ENCODE measurements around the gene PMVK. TPM values are rescaled to one million over a fixed set of nuclear protein-coding genes. Genes with fewer than 3 reads are reported as not detected.

Gene PMVK
- total and polyA plus RNA-seq, 2 donors, result 14.7 to 27.5 TPM

DNA sequence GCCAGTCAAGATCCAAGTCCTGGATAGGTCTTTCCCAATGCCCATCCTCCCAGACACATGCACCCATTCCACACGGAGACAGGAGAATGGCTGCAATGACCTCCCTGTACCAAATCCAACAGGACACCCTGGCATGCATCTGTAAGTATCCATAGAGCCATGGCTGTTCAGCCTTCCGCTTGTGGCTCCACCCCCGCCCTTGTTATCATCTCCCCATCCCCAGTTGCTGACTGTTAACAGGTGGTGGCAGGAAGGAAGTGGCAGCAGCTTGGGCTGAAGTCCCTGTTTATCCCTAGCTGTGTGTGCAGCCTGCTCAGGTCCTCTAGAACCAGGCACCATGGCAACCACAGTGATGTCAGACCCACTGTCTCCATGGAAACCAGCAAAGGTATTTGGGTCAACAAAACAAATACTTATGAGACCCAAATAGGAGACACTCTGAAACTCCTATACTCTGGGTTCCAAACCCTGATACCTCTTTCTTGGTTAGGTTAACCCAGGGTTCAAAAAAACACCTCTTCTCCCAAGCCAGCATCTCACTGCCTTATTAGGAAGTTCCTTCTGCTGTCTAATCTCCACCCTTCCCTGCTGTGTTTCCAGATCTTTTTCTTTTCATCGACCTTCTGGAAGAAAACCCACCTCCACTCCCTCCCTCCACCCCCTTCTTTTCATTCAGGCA lies 18.7 kb upstream of the PMVK start:
- H3K4me3 ChIP-seq (ENCODE audit: low read length in 2 of 2), result peak overlapping the region; percentile 57 to 70
- no peaks in the 10 kb centered on the region for H3K27me3 ChIP-seq (ENCODE audit: control insufficient read depth in 2 of 2, insufficient read depth in 1 of 2, low read length in 1 of 2)
- DNase-seq (ENCODE audit: low read depth in 6 of 9, low spot score in 9 of 9), result peak; percentile 71 to 96 (median 89)
- H3K9me3 ChIP-seq (ENCODE audit: control insufficient read depth in 2 of 2, insufficient read depth in 1 of 2, low read length in 1 of 2), result no peaks in the 10 kb centered on the region
- H3K4me1 ChIP-seq (ENCODE audit: control insufficient read depth in 2 of 2, insufficient read depth in 2 of 2, low read length in 2 of 2), result peaks cover 43 to 70% of the 10 kb centered on the region in 2 donors
- H3K27ac ChIP-seq (ENCODE audit: low read depth in 1 of 2, low read length in 1 of 2), result peak overlapping the region; percentile 92 to 99
- under 1% methylated on average over 4 of the region's 4 CpGs for WGBS
- peaks cover 35 to 50% of the 10 kb centered on the region in 2 donors for H3K36me3 ChIP-seq (ENCODE audit: control insufficient read depth in 2 of 2, insufficient read depth in 2 of 2, low read length in 1 of 2)

DNA sequence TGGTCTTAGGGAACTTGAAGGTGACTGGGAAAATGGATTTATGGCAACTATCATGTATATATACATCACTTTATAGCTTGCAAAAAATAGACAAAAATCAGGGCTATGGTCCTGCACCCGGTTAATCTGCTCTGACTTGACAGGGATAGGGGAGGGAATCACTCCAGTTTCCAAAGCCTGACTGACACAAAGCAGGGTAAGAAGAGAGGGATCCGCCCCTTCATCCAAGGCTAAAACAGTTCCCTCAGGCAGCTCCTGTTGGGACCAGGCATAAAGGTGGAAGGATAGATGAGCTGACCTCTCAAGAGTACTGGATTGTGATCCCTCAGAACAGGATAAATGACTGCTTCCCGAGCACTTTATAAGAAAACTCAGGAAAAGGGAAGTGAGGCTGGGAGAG lies 18.0 kb upstream of the PMVK start:
- no peak for DNase-seq (ENCODE audit: low read depth in 6 of 9, low spot score in 9 of 9)
- Histone ChIP-seq H3K27ac (ENCODE audit: low read depth in 1 of 2, low read length in 1 of 2) (peak overlapping the region; percentile 72 to 99), H3K9me3 (ENCODE audit: control insufficient read depth in 2 of 2, insufficient read depth in 1 of 2, low read length in 1 of 2) (no peaks in the 10 kb centered on the region), H3K27me3 (ENCODE audit: control insufficient read depth in 2 of 2, insufficient read depth in 1 of 2, low read length in 1 of 2) (no peaks in the 10 kb centered on the region), H3K4me1 (ENCODE audit: control insufficient read depth in 2 of 2, insufficient read depth in 2 of 2, low read length in 2 of 2) (peaks cover 41 to 68% of the 10 kb centered on the region in 2 donors), H3K4me3 (ENCODE audit: low read length in 2 of 2) (peak overlapping the region; percentile 57 to 70), H3K36me3 (ENCODE audit: control insufficient read depth in 2 of 2, insufficient read depth in 2 of 2, low read length in 1 of 2) (peaks cover 35 to 48% of the 10 kb centered on the region in 2 donors)
- WGBS, result 71% methylated on average over 3 of the region's 3 CpGs

DNA sequence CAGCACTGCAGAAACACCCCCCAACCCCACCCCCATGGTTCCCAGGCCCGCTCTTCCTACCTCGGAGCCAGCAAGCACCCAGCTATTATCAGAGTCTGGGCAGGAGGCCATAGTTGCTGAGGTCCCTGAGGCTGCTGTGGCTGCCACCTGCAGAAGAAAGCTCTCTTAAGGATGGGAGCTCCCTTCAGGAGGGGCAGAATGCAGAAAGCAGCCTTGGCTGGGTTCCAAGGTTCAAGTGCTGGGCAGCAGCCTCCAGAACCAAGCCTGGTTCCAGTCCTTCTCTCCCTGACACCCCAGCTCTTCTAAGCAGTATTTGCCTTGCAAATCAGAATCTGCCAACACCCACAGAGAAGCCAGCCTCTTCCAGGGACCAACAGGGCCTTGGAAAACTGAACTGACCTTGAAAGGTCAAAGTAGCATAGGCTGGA lies 17.1 kb upstream of the PMVK start:
- Histone ChIP-seq H3K4me3 (ENCODE audit: low read length in 2 of 2) (peak overlapping the region; percentile 57 to 70), H3K36me3 (ENCODE audit: control insufficient read depth in 2 of 2, insufficient read depth in 2 of 2, low read length in 1 of 2) (peaks cover 34 to 47% of the 10 kb centered on the region in 2 donors), H3K27me3 (ENCODE audit: control insufficient read depth in 2 of 2, insufficient read depth in 1 of 2, low read length in 1 of 2) (no peaks in the 10 kb centered on the region), H3K4me1 (ENCODE audit: control insufficient read depth in 2 of 2, insufficient read depth in 2 of 2, low read length in 2 of 2) (peaks cover 41 to 68% of the 10 kb centered on the region in 2 donors), H3K27ac (ENCODE audit: low read depth in 1 of 2, low read length in 1 of 2) (peak overlapping the region; percentile 34 to 54), H3K9me3 (ENCODE audit: control insufficient read depth in 2 of 2, insufficient read depth in 1 of 2, low read length in 1 of 2) (no peaks in the 10 kb centered on the region)
- DNase-seq (ENCODE audit: low read depth in 6 of 9, low spot score in 9 of 9), result no peak
- WGBS, result 63% methylated on average over 2 of the region's 2 CpGs

DNA sequence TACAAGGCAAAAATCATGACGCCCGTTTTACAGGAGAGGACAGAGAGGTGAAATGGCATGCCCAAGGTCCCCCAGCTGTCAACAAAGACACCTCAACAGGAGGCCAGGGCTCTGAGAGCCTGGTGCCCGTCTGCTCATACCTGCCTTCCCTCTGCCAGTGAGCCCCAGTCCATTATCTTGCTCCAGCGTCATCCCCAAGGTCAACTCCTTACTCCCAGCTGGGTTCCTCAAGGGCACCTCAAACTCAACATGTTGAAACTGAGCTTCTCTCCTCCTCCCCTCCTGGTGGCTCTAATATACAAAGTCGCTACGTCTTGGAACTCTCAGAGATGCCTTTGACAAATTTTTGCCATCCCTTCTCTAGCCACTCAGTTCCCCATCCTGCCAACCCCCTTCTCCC lies 16.1 kb upstream of the PMVK start:
- H3K27ac ChIP-seq (ENCODE audit: low read depth in 1 of 2, low read length in 1 of 2), result peak overlapping the region; percentile 38 to 62
- no peak for DNase-seq (ENCODE audit: low read depth in 6 of 9, low spot score in 9 of 9)
- no peaks in the 10 kb centered on the region for H3K27me3 ChIP-seq (ENCODE audit: control insufficient read depth in 2 of 2, insufficient read depth in 1 of 2, low read length in 1 of 2)
- H3K9me3 ChIP-seq (ENCODE audit: control insufficient read depth in 2 of 2, insufficient read depth in 1 of 2, low read length in 1 of 2), result no peaks in the 10 kb centered on the region
- H3K4me3 ChIP-seq (ENCODE audit: low read length in 2 of 2), result no peak overlapping the region
- 89% methylated on average over 6 of the region's 6 CpGs for WGBS
- H3K36me3 ChIP-seq (ENCODE audit: control insufficient read depth in 2 of 2, insufficient read depth in 2 of 2, low read length in 1 of 2), result peaks cover 40 to 47% of the 10 kb centered on the region in 2 donors
- H3K4me1 ChIP-seq (ENCODE audit: control insufficient read depth in 2 of 2, insufficient read depth in 2 of 2, low read length in 2 of 2), result peaks cover 41 to 63% of the 10 kb centered on the region in 2 donors

DNA sequence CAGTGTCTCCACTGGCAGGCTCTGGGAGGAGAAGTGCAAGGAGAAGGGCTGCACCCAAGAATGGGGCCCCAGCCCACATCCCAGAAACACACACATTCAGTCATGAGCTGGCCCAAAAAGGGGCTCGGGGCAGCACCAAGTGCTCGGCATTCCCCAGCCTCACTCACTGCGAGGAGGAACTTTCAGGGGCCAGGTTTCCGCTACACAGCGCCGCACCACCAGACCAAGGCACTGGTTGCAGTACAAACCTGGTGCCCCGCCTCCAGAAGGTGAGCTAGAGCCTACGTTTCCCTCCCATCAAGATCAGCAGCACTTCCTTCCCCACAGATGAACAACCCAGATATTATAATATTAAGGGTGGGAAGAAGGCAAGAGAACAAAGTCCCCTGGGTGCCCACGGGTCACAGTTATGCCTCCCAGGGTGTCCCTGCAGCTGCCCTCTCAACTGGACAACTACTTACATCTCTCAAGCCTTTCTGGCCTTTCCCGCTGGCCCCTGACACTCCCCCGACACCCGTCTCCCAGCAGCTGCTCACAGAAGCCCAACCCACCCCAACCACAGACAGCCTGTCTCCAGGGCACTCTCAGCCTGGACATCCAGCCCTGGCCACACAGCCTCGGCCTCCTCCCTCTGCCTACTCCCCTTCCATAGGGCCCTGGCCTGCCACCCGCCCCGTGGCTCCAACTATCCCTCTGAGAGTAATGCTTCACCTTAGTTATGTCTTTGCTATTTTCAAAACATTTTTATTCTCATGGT lies 15.6 kb upstream of the PMVK start:
- H3K4me1 ChIP-seq (ENCODE audit: control insufficient read depth in 2 of 2, insufficient read depth in 2 of 2, low read length in 2 of 2), result peaks cover 41 to 58% of the 10 kb centered on the region in 2 donors
- 31% methylated on average over 15 of the region's 15 CpGs for WGBS
- no peaks in the 10 kb centered on the region for H3K27me3 ChIP-seq (ENCODE audit: control insufficient read depth in 2 of 2, insufficient read depth in 1 of 2, low read length in 1 of 2)
- H3K36me3 ChIP-seq (ENCODE audit: control insufficient read depth in 2 of 2, insufficient read depth in 2 of 2, low read length in 1 of 2), result peaks cover 46 to 47% of the 10 kb centered on the region in 2 donors
- peak overlapping the region; percentile 7 to 12 for H3K4me3 ChIP-seq (ENCODE audit: low read length in 2 of 2)
- peak in 2 of 9 donors; percentile 50 to 70 for DNase-seq (ENCODE audit: low read depth in 6 of 9, low spot score in 9 of 9)
- H3K27ac ChIP-seq (ENCODE audit: low read depth in 1 of 2, low read length in 1 of 2), result peak overlapping the region; percentile 38 to 62
- no peaks in the 10 kb centered on the region for H3K9me3 ChIP-seq (ENCODE audit: control insufficient read depth in 2 of 2, insufficient read depth in 1 of 2, low read length in 1 of 2)

DNA sequence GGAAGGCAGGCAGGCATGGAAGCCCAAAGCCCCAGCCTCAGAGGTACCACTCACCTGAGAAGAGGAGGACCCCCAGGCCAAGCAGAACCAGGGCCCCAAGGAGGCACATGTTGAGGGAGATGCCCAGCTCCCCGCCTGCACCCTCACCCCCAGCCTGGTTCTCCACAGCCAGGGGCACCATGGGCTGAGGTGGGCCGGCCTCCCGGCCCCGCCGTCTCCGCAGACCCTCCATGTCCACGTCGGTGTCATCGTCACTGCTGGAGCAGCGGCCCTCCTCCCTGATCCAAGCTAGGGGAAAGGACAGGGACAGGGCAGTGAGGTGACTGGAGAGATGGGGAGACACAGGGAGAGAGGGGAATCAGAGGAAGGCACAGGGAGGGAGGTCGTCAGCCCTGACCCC lies 11.6 kb upstream of the PMVK start:
- H3K4me1 ChIP-seq (ENCODE audit: control insufficient read depth in 2 of 2, insufficient read depth in 2 of 2, low read length in 2 of 2), result peaks cover 19 to 41% of the 10 kb centered on the region in 2 donors
- no peak overlapping the region for H3K4me3 ChIP-seq (ENCODE audit: low read length in 2 of 2)
- no peaks in the 10 kb centered on the region for H3K27me3 ChIP-seq (ENCODE audit: control insufficient read depth in 2 of 2, insufficient read depth in 1 of 2, low read length in 1 of 2)
- no peak overlapping the region for H3K27ac ChIP-seq (ENCODE audit: low read depth in 1 of 2, low read length in 1 of 2)
- no peak for DNase-seq (ENCODE audit: low read depth in 6 of 9, low spot score in 9 of 9)
- peaks cover 68 to 75% of the 10 kb centered on the region in 2 donors for H3K36me3 ChIP-seq (ENCODE audit: control insufficient read depth in 2 of 2, insufficient read depth in 2 of 2, low read length in 1 of 2)
- 98% methylated on average over 11 of the region's 11 CpGs for WGBS
- H3K9me3 ChIP-seq (ENCODE audit: control insufficient read depth in 2 of 2, insufficient read depth in 1 of 2, low read length in 1 of 2), result no peaks in the 10 kb centered on the region

DNA sequence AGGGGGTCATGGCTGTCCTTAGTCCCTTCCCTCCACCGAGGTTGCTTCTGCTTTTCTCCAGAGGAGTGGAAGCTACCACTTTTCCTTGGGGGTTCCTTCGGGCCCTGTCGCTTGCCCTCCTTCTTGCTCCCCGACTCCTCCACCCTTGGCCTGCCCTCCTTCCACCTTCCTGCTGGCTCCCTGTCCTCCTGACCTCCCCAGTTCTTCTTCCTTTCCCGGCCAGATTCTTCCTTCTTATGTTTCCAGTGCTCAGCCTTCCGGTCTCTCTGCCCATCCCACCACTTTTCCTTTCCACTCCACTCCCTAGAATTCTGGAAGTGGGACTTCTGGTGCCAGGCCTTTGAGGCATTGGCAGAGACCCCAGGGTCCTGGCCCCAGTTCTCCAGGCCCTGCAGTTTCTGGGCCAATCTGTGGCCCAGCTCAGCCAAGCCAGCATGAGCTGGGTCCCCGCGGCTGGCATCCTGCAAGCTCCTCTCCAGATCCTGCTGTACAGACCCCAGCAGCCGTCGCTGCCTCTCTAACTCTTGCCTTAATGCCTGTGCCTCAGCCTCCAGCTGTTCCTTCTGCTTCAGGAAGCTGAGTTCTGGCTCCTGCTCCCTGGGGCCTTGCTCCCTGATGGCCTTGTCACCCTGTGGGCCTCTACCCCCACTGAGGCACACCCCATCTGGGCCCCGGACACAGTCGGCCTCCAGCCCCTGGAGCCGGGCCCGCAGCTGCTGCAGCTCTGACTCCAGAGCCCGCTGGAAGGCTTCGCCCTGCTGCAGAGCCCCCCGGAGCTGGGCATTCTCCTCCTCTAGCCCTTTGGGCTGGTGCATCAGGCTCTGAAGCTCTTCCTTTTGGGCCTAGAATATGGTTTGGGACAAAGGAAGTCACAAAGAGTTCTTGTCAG lies 9.7 kb upstream of the PMVK start:
- peaks cover 0 to 3% of the 10 kb centered on the region in 2 donors for H3K9me3 ChIP-seq (ENCODE audit: control insufficient read depth in 2 of 2, insufficient read depth in 1 of 2, low read length in 1 of 2)
- H3K27me3 ChIP-seq (ENCODE audit: control insufficient read depth in 2 of 2, insufficient read depth in 1 of 2, low read length in 1 of 2), result no peaks in the 10 kb centered on the region
- H3K4me1 ChIP-seq (ENCODE audit: control insufficient read depth in 2 of 2, insufficient read depth in 2 of 2, low read length in 2 of 2), result peaks cover 10 to 41% of the 10 kb centered on the region in 2 donors
- peaks cover 59 to 75% of the 10 kb centered on the region in 2 donors for H3K36me3 ChIP-seq (ENCODE audit: control insufficient read depth in 2 of 2, insufficient read depth in 2 of 2, low read length in 1 of 2)
- DNase-seq (ENCODE audit: low read depth in 6 of 9, low spot score in 9 of 9), result no peak
- 93% methylated on average over 17 of the region's 17 CpGs for WGBS
- H3K4me3 ChIP-seq (ENCODE audit: low read length in 2 of 2), result no peak overlapping the region
- H3K27ac ChIP-seq (ENCODE audit: low read depth in 1 of 2, low read length in 1 of 2), result no peak overlapping the region

DNA sequence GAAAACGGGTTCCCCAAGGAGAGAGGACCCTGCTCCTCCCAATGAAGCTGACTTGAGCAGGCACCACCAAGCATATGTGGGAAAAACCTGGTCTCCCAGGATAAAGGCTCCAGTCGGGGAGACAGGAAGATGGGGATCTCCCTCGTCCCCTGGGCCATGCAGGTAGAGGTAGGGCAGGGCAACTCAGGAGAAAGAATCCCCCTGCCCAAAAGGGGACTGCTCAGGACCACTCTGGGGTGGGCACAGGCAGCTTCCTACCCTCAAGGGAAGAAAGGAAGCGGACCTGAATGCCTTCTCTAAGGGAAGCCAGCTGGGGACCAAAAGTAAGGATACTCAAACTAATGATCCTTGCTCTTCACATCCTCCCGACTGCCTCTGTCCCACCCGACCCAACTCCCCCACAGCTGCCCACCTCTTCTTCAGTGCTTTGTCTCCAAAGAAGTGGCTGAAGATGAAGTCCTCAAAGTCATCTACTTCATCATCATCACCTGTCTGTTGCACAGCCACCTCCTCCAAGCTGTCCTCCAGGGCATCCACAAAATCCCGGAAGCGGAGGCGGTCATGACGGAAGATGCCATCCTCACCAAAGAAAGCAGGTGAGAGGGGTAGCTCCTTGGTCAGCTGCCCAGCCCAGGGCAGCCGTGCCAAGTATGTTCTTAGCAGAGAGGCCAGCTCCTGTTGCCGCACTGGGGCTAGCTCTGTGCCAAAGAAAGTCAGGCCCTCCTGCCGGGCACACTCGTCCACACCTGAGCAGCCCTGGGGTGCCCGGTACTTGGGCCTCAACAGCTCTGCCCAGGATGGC lies 8.8 kb upstream of the PMVK start:
- H3K27ac ChIP-seq (ENCODE audit: low read depth in 1 of 2, low read length in 1 of 2), result no peak overlapping the region
- no peak for DNase-seq (ENCODE audit: low read depth in 6 of 9, low spot score in 9 of 9)
- WGBS, result 95% methylated on average over 15 of the region's 15 CpGs
- H3K27me3 ChIP-seq (ENCODE audit: control insufficient read depth in 2 of 2, insufficient read depth in 1 of 2, low read length in 1 of 2), result no peaks in the 10 kb centered on the region
- peaks cover 0 to 3% of the 10 kb centered on the region in 2 donors for H3K9me3 ChIP-seq (ENCODE audit: control insufficient read depth in 2 of 2, insufficient read depth in 1 of 2, low read length in 1 of 2)
- H3K36me3 ChIP-seq (ENCODE audit: control insufficient read depth in 2 of 2, insufficient read depth in 2 of 2, low read length in 1 of 2), result peaks cover 50 to 66% of the 10 kb centered on the region in 2 donors
- no peak overlapping the region for H3K4me3 ChIP-seq (ENCODE audit: low read length in 2 of 2)
- H3K4me1 ChIP-seq (ENCODE audit: control insufficient read depth in 2 of 2, insufficient read depth in 2 of 2, low read length in 2 of 2), result peaks cover 10 to 46% of the 10 kb centered on the region in 2 donors
